GM13976 (cell line): ENCODE measurements around the gene VAPB.
"Not testable (repeated sequence)": the region's sequence is repeated elsewhere in the genome, so short reads cannot be mapped to it uniquely, and the experiment has no call there.

Source experiments
- DNase-seq: peaks from one replicate; pipeline ENCODE4 v3.0.0; 2012; ENCODE audit warnings: low spot score
- in situ Hi-C: fragments of 300-500 bp; cut with MboI; formaldehyde crosslinking; loops from one replicate; pipeline ENCODE4 v1.12.0; 2022; ENCODE audit warnings: low sequenced_read_pairs, mixed read lengths, inconsistent platforms; ENCODE audit not compliant: unreplicated experiment
- TF ChIP-seq, protein P1 (sequence below): IDR thresholded peaks from 2 replicates; pipeline ENCODE4 v1.5.1; 2012; ENCODE audit warnings: borderline replicate concordance, mild to moderate bottlenecking; ENCODE audit not compliant: insufficient read depth; ENCODE audit errors: extremely low read depth, missing control alignments, control extremely low read depth

VAPB gene

DNA sequence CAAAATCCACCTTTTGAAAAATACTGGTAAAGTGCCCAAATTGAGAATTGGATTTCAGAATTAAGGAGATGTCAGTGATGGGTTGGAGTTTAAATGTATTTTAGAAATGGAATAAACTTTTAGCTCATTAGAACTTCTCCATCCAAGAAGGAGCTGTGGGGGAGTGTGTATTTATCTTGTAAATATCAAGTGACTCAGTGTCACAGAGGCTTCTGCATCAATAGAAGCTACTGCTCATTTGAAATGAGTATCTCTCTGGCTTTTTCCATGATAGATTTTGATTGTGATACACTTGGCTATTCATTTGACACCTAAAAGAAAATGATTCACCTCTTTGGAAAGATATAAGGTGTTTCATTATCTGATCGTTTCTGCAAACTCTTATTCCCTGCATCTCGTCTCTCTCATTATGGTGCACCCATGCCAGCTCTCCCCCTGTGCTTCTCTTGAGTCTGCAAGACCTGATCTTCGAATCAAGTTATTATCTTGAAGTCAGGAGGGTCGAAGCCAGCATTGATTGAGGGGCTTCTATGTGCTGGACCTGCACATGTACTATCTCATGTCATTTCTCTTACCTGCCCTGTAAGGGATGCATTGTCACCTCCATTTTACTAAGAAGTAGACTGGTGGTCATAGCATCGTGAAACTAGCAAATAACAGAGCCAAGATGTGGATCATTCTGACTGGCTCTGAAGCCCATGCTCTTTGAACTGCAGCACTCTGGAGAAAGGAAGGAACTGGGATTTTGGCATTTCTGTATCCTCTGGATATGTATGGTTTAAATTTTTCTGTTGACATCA is 30.1 kb downstream of the VAPB start:
- no peak for DNase-seq
- in situ Hi-C loops, result no loop called here
- TF ChIP-seq, protein P1, sequence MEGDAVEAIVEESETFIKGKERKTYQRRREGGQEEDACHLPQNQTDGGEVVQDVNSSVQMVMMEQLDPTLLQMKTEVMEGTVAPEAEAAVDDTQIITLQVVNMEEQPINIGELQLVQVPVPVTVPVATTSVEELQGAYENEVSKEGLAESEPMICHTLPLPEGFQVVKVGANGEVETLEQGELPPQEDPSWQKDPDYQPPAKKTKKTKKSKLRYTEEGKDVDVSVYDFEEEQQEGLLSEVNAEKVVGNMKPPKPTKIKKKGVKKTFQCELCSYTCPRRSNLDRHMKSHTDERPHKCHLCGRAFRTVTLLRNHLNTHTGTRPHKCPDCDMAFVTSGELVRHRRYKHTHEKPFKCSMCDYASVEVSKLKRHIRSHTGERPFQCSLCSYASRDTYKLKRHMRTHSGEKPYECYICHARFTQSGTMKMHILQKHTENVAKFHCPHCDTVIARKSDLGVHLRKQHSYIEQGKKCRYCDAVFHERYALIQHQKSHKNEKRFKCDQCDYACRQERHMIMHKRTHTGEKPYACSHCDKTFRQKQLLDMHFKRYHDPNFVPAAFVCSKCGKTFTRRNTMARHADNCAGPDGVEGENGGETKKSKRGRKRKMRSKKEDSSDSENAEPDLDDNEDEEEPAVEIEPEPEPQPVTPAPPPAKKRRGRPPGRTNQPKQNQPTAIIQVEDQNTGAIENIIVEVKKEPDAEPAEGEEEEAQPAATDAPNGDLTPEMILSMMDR, result no peak

DNA sequence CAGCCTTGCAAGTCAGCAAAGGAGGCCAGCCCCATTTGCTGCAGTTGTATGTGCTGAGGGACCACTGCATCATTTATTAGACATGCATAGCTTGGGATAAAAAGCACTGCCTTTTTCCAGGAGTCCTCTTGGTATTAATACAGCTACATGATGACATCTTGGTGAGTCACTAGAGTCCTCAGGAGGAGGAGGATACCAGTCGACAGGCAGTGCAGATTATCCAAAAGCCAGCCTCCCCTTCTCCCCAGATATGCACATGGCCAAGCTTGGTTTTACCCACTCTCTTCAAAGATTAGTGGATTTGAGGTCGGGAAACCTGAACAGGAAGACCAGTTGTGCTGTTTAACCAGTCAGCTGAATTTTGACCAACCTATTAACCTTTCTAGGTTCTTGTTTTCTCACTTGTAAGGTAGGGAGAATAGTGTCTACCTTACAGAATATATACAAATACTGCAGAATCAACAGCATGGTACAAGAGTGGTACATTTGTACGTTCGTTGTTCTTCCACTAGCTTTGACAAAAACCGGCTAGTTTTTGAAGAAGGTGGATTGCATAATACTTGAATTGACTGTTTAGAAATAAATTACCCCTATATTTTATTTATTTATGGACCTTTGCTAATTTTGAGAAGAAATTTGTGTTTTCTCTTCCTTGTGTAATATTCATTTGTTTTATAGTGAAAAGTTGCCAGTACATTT is 31.9 kb downstream of the VAPB start:
- TF ChIP-seq, protein P1, result no peak
- in situ Hi-C loops, result no loop called here
- no peak for DNase-seq

DNA sequence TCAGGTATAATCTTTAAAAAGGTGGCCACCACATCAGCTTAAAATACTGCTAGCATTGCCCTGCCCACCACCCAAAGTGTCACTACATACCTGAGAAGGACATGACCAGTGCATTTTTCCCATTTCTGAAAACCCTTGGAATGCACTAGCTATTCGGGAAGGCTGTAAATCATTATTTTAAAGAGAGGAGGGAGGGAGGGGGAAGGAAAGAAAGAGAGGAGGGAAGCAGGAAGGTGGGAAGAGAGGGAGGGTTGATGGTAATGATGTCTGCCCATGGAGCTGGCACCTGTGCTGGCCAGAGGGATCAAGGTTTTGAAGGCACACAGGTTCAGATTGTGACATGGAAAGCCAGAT is 32.4 kb downstream of the VAPB start:
- TF ChIP-seq, protein P1, result no peak
- DNase-seq, result no peak
- in situ Hi-C loops, result no loop called here

DNA sequence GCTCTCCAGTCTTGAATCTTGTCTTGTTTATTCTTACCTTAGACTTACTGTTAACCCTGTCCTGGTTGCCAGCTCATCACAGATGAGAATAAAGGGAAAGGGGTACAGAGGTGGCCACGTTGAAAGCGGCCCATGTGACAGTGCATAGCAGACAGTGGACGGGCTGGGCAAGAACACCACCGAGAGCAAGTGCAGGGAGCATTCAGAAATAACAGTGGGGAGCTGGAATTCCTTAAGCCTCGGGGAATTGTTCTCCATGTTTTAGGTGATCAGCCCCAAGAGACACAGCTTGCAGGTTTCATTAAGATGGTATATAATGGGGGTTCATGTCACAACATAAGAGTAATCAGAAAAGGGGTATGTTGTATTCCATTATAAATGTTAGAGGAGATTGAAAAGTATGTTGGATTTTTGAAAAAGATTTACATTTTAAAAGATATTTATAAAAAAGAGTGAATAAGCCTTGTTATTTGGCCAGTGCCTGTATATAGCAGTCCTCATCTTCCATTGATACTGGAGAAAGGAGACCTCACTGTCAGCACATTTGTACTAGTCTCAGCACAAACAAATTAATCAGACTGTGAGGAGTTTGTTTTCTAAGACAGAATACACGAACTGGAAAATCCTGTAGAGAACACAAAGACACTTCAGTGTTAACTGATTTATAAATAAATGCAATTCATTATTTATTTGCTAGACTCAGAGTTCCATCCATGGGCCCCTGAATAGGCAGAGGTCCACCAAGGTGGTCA is 35.4 kb downstream of the VAPB start:
- no peak for DNase-seq
- in situ Hi-C loops, result no loop called here
- TF ChIP-seq, protein P1, result no peak

DNA sequence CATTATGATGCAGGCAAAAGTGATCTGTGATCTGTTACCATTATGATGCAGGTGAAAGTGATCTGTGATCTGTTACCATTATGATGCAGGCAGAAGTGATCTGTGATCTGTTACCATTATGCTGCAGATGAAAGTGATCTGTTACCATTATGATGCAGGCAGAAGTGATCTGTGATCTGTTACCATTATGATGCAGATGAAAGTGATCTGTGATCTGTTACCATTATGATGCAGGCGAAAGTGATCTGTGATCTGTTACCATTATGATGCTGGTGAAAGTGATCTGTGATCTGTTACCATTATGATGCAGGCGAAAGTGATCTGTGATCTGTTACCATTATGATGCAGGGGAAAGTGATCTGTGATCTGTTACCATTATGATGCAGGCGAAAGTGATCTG is 38.5 kb downstream of the VAPB start:
- DNase-seq, in situ Hi-C loops: not testable (repeated sequence)

DNA sequence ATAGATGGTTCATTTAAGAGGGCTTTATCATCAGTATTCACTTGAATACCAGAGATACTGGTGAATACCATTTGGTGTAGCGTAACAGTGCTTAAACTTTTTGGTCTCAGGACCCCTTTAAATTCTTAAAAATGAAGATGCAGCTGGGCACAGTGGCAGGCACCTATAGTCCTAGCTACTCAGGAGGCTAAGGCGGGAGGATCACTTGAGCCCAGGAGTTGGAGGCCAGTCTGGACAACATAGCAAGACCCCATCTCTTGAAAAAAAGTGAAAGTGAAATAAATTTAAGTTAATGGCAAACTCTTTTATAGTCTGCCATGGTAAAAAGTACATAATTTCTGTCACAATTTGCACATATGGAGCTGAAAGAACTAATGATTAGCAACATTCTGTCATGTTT is 39.3 kb downstream of the VAPB start:
- DNase-seq, result no peak
- TF ChIP-seq, protein P1, result no peak
- in situ Hi-C loops, result no loop called here

DNA sequence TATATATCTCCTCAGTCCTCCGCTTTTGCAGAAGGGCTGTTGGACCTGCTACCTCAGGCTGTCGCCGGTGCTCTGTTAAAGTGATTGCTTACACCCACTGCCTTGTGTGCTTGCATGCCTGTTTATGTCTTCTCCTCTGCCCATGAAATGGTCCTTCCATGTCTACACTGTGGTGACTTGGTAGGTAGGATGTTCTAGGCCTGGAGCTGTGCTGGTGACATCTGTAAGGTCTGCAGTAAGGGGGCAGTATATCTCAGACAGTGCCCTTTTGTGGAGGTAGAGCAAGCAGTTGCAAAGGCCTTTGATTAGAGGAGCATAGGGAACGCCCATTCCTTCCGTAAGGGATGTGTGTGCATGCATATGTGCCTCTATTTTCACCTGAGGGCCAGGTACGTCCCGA is 40.3 kb downstream of the VAPB start:
- DNase-seq, result no peak
- in situ Hi-C loops, result no loop called here
- TF ChIP-seq, protein P1, result no peak
